Mesenchymal stem cell (in vitro differentiated cells and primary cell): ENCODE data around the gene NOTCH3.

Source experiments
- DNase-seq: peaks from one replicate; pipeline ENCODE4 v3.0.0-alpha.2; 2013
- H2AFZ ChIP-seq: one replicate; pipeline ENCODE4 v1.6.1; 2013; ENCODE audit warnings: low read depth, mild to moderate bottlenecking, control low read depth, inconsistent platforms, low read length, moderate library complexity
- H2AK5ac ChIP-seq: 2 replicates; pipeline ENCODE4 v1.6.1; 2013; ENCODE audit warnings: low read length, moderate library complexity, mild to moderate bottlenecking, inconsistent platforms; ENCODE audit not compliant: severe bottlenecking
- H2BK120ac ChIP-seq: one replicate; pipeline ENCODE4 v1.6.1; 2013; ENCODE audit warnings: low read depth, mild to moderate bottlenecking, inconsistent platforms, low read length, moderate library complexity
- H2BK12ac ChIP-seq, 2 experiments: one replicate each; pipeline ENCODE4 v1.6.1; 2013; ENCODE audit warnings: inconsistent platforms in 2 of 2, low read length in 2 of 2, mild to moderate bottlenecking in 2 of 2, moderate library complexity in 2 of 2, control low read depth in 1 of 2
- H2BK15ac ChIP-seq: one replicate; pipeline ENCODE4 v1.6.1; 2013; ENCODE audit warnings: mild to moderate bottlenecking, low read depth, inconsistent platforms; ENCODE audit not compliant: poor library complexity, severe bottlenecking
- H2BK5ac ChIP-seq: 2 replicates; pipeline ENCODE4 v1.6.1; 2013; ENCODE audit warnings: low read depth, mild to moderate bottlenecking, low read length, control low read depth, inconsistent platforms; ENCODE audit not compliant: poor library complexity, severe bottlenecking
- H3K14ac ChIP-seq, 2 experiments: one replicate each; pipeline ENCODE4 v1.6.1; 2013; ENCODE audit warnings: inconsistent platforms in 2 of 2, low read length in 2 of 2, control low read depth in 1 of 2, mild to moderate bottlenecking in 1 of 2, moderate library complexity in 1 of 2
- H3K18ac ChIP-seq, 2 experiments: one replicate each; pipeline ENCODE4 v1.6.1; 2013; ENCODE audit warnings: inconsistent platforms in 2 of 2, low read length in 2 of 2, control low read depth in 1 of 2, low read depth in 1 of 2, mild to moderate bottlenecking in 1 of 2
- H3K23ac ChIP-seq, 2 experiments: one replicate each; pipeline ENCODE4 v1.6.1; 2013; ENCODE audit warnings: inconsistent platforms in 2 of 2, low read length in 2 of 2, mild to moderate bottlenecking in 2 of 2, moderate library complexity in 2 of 2, control low read depth in 1 of 2
- H3K27ac ChIP-seq: 2 replicates; pipeline ENCODE4 v1.5.1; 2013; ENCODE audit warnings: mild to moderate bottlenecking, moderate library complexity, low read length, control low read depth, inconsistent platforms; ENCODE audit not compliant: poor library complexity, severe bottlenecking
- H3K27me3 ChIP-seq, 2 experiments: 2 replicates each; pipeline versions ENCODE4 v1.6.1 to v1.7.0; 2013; ENCODE audit warnings: low read length in 2 of 2, mild to moderate bottlenecking in 2 of 2, moderate library complexity in 2 of 2, control low read depth in 1 of 2, inconsistent platforms in 1 of 2; ENCODE audit not compliant: control insufficient read depth in 1 of 2, insufficient read depth in 1 of 2
- H3K36me3 ChIP-seq, 2 experiments: 2 replicates each; pipeline versions ENCODE4 v1.6.1 to v1.7.0; 2013; ENCODE audit warnings: low read length in 2 of 2, control low read depth in 1 of 2, inconsistent platforms in 1 of 2, low read depth in 1 of 2, mild to moderate bottlenecking in 1 of 2; ENCODE audit not compliant: insufficient read depth in 2 of 2, control insufficient read depth in 1 of 2
- H3K4ac ChIP-seq, 2 experiments: one replicate each; pipeline ENCODE4 v1.6.1; 2013; ENCODE audit warnings: inconsistent platforms in 2 of 2, low read length in 2 of 2, mild to moderate bottlenecking in 2 of 2, moderate library complexity in 2 of 2, control low read depth in 1 of 2, low read depth in 1 of 2
- H3K4me1 ChIP-seq: 2 replicates; pipeline ENCODE4 v1.6.1; 2013; ENCODE audit warnings: low read depth, low read length, control low read depth; ENCODE audit not compliant: control insufficient read depth, insufficient read depth
- H3K4me2 ChIP-seq: 2 replicates; pipeline ENCODE4 v1.6.1; 2013; ENCODE audit warnings: low read length, mild to moderate bottlenecking, inconsistent platforms; ENCODE audit not compliant: poor library complexity, severe bottlenecking
- H3K4me3 ChIP-seq, 2 experiments: 2 replicates each; pipeline versions ENCODE4 v1.5.1 to v1.7.0; 2013; ENCODE audit warnings: low read length in 2 of 2, mild to moderate bottlenecking in 2 of 2, control low read depth in 1 of 2, low read depth in 1 of 2; ENCODE audit not compliant: insufficient read depth in 1 of 2
- H3K79me1 ChIP-seq: replicated peaks from 2 replicates; pipeline ENCODE4 v1.6.1; 2013; ENCODE audit warnings: mild to moderate bottlenecking, control low read depth, low read length, inconsistent platforms; ENCODE audit not compliant: poor library complexity, severe bottlenecking
- H3K9ac ChIP-seq: 2 replicates; pipeline ENCODE4 v1.7.0; 2013; ENCODE audit warnings: mild to moderate bottlenecking, low read length, moderate library complexity
- H3K9me3 ChIP-seq: 2 replicates; pipeline ENCODE4 v1.7.0; 2013; ENCODE audit warnings: mild to moderate bottlenecking, low read length; ENCODE audit not compliant: control insufficient read depth
- H4K8ac ChIP-seq: one replicate; pipeline ENCODE4 v1.6.1; 2013; ENCODE audit warnings: inconsistent platforms, mild to moderate bottlenecking, low read length, moderate library complexity
- H4K91ac ChIP-seq: one replicate; pipeline ENCODE4 v1.6.1; 2013; ENCODE audit warnings: mild to moderate bottlenecking, low read length, inconsistent platforms
- WGBS: methylation state at CpG from one replicate; pipeline ENCODE4 v1.1.7; 2013; ENCODE audit warnings: mixed read lengths; 5-methylcytosine and 5-hydroxymethylcytosine counted together

Gene NOTCH3

GRCh38 chr19:15180451-15181390 is 20.1 kb downstream of the NOTCH3 start:
- no peaks in the 10 kb centered on the region for H3K79me1 ChIP-seq
- H3K27ac ChIP-seq, result no peak overlapping the region
- no peak overlapping the region for H4K91ac ChIP-seq
- no peak overlapping the region for H3K4ac ChIP-seq
- H3K4me2 ChIP-seq, result no peak overlapping the region
- H3K14ac ChIP-seq, result no peak overlapping the region
- no peak overlapping the region for H2AK5ac ChIP-seq
- H3K27me3 ChIP-seq, result peaks cover 0 to 8% of the 10 kb centered on the region in 2 experiments
- H3K23ac ChIP-seq, result no peak overlapping the region
- H3K18ac ChIP-seq, result no peak overlapping the region
- no peak overlapping the region for H2AFZ ChIP-seq
- 90% methylated on average over 37 of the region's 39 CpGs for WGBS
- DNase-seq, result no peak
- no peak overlapping the region for H4K8ac ChIP-seq
- no peak overlapping the region for H2BK5ac ChIP-seq
- H2BK12ac ChIP-seq, result no peak overlapping the region
- no peaks in the 10 kb centered on the region for H3K9me3 ChIP-seq
- peaks cover 9% of the 10 kb centered on the region for H3K4me1 ChIP-seq
- H3K36me3 ChIP-seq, result peaks cover 11 to 33% of the 10 kb centered on the region in 2 experiments
- no peak overlapping the region for H2BK15ac ChIP-seq
- no peak overlapping the region for H3K4me3 ChIP-seq
- H2BK120ac ChIP-seq, result no peak overlapping the region
- no peak overlapping the region for H3K9ac ChIP-seq

GRCh38 chr19:15178629-15179308 is 22.0 kb downstream of the NOTCH3 start:
- no peak overlapping the region for H3K4ac ChIP-seq
- H2BK120ac ChIP-seq, result no peak overlapping the region
- peaks cover 0 to 8% of the 10 kb centered on the region in 2 experiments for H3K27me3 ChIP-seq
- no peak overlapping the region for H2BK5ac ChIP-seq
- H3K14ac ChIP-seq, result peak overlapping the region in 1 of 2 experiments; percentile 22
- no peak overlapping the region for H3K18ac ChIP-seq
- no peaks in the 10 kb centered on the region for H3K9me3 ChIP-seq
- no peak overlapping the region for H3K9ac ChIP-seq
- H3K27ac ChIP-seq, result no peak overlapping the region
- H3K36me3 ChIP-seq, result peaks cover 17 to 33% of the 10 kb centered on the region in 2 experiments
- no peak overlapping the region for H4K8ac ChIP-seq
- H3K4me2 ChIP-seq, result no peak overlapping the region
- H4K91ac ChIP-seq, result no peak overlapping the region
- H3K4me3 ChIP-seq, result peak overlapping the region in 1 of 2 experiments; percentile 20
- H2BK12ac ChIP-seq, result no peak overlapping the region
- H2BK15ac ChIP-seq, result no peak overlapping the region
- no peak overlapping the region for H2AK5ac ChIP-seq
- H3K23ac ChIP-seq, result no peak overlapping the region
- no peak overlapping the region for H2AFZ ChIP-seq
- no peak for DNase-seq
- WGBS, result 96% methylated on average over 33 of the region's 33 CpGs
- H3K4me1 ChIP-seq, result peaks cover 10% of the 10 kb centered on the region
- H3K79me1 ChIP-seq, result no peaks in the 10 kb centered on the region

GRCh38 chr19:15177269-15178116 is 23.3 kb downstream of the NOTCH3 start:
- Histone ChIP-seq H3K36me3 (peaks cover 18 to 34% of the 10 kb centered on the region in 2 experiments), H2BK12ac (no peak overlapping the region), H3K4ac (no peak overlapping the region), H3K27me3 (peaks cover 0 to 8% of the 10 kb centered on the region in 2 experiments), H3K14ac (peak overlapping the region in 1 of 2 experiments; percentile 76), H3K9ac (no peak overlapping the region), H3K4me2 (peak overlapping the region; percentile 91), H3K9me3 (no peaks in the 10 kb centered on the region), H3K23ac (no peak overlapping the region), H3K4me3 (peak overlapping the region in 1 of 2 experiments; percentile 46), H2BK15ac (no peak overlapping the region), H3K79me1 (no peaks in the 10 kb centered on the region), H3K4me1 (peaks cover 10% of the 10 kb centered on the region), H2AFZ (peak overlapping the region; percentile 37), H3K18ac (peak overlapping the region in 1 of 2 experiments; percentile 14), H2BK120ac (no peak overlapping the region), H3K27ac (no peak overlapping the region), H2BK5ac (no peak overlapping the region), H4K8ac (peak overlapping the region; percentile 30), H4K91ac (no peak overlapping the region), H2AK5ac (no peak overlapping the region)
- peak; percentile 78 for DNase-seq
- WGBS, result 17% methylated on average over 67 of the region's 92 CpGs
